HEK293 (cell line): ENCODE measurements around the gene ACSL3.

Experiments
- CTCF ChIA-PET: fragments of 350-600 bp; formaldehyde crosslinking; extraction: SDS; loops from one replicate; lab custom pipeline; 2021; ENCODE audit warnings: antibody characterized with exemption; lab: Yijun Ruan, JAX
- POLR2A ChIA-PET: fragments of 300-600 bp; formaldehyde crosslinking; extraction: SDS; loops from one replicate; lab custom pipeline; 2020; ENCODE audit warnings: antibody characterized with exemption, inconsistent platforms; lab: Yijun Ruan, JAX
- H3K27ac ChIP-seq: fragments of 200-500 bp; sonication (Bioruptor generic); 2 replicates; pipeline ENCODE4 v1.5.1; 2014; ENCODE audit warnings: low read depth, low read length, control low read depth, inconsistent platforms; ENCODE audit errors: extremely low read depth
- H3K36me3 ChIP-seq, 2 experiments: fragments of 200-500 bp in 1 of 2; sonication (Bioruptor generic) in 1 of 2; 1 replicate in 1 of 2; 2 replicates in 1 of 2; pipeline ENCODE4 v1.5.1; 2014 to 2017; ENCODE audit warnings: inconsistent platforms in 2 of 2, low read length in 2 of 2; ENCODE audit not compliant: control insufficient read depth in 2 of 2, insufficient read depth in 1 of 2
- H3K4me1 ChIP-seq: fragments of 200-500 bp; sonication (Bioruptor generic); 2 replicates; pipeline ENCODE4 v1.5.1; 2014; ENCODE audit warnings: mild to moderate bottlenecking, low read length, inconsistent platforms; ENCODE audit not compliant: control insufficient read depth, insufficient read depth
- H3K4me3 ChIP-seq: 2 replicates; pipeline ENCODE4 v1.5.1; 2011; ENCODE audit warnings: low read depth, mild to moderate bottlenecking, control low read depth, low read length, moderate library complexity
- H3K9me3 ChIP-seq: fragments of 200-500 bp; sonication (Bioruptor generic); 2 replicates; pipeline ENCODE4 v1.5.1; 2014; ENCODE audit warnings: low read depth, low read length, inconsistent platforms; ENCODE audit not compliant: control insufficient read depth, insufficient read depth
- GLIS1 ChIP-seq: fragments of 450-650 bp; formaldehyde crosslinking; IDR thresholded peaks from 2 replicates; pipeline ENCODE4 v1.5.1; 2016; ENCODE audit warnings: missing biosample characterization, missing genetic modification characterization
- GLIS2 ChIP-seq: fragments of 450-650 bp; formaldehyde crosslinking; IDR thresholded peaks from 2 replicates; pipeline ENCODE4 v1.5.1; 2016; ENCODE audit warnings: missing biosample characterization, missing genetic modification characterization
- PRDM1 ChIP-seq: fragments of 450-650 bp; formaldehyde crosslinking; IDR thresholded peaks from 2 replicates; pipeline ENCODE4; 2016; ENCODE audit warnings: missing biosample characterization, missing genetic modification characterization
- SP2 ChIP-seq: fragments of 450-650 bp; formaldehyde crosslinking; IDR thresholded peaks from 2 replicates; pipeline ENCODE4 v1.5.1; 2016; ENCODE audit warnings: missing biosample characterization, missing genetic modification characterization
- SP7 ChIP-seq: fragments of 450-650 bp; formaldehyde crosslinking; IDR thresholded peaks from 2 replicates; pipeline ENCODE4 v1.5.1; 2016; ENCODE audit warnings: missing biosample characterization, missing genetic modification characterization
- TRIM28 ChIP-seq: IDR thresholded peaks from 2 replicates; pipeline ENCODE4 v1.6.1; 2011; ENCODE audit warnings: low read length, control low read depth, borderline replicate concordance
- ZNF114 ChIP-seq: fragments of 450-650 bp; formaldehyde crosslinking; IDR thresholded peaks from 2 replicates; pipeline ENCODE4 v1.5.0; 2017; ENCODE audit warnings: missing biosample characterization, missing genetic modification characterization
- ZNF138 ChIP-seq: fragments of 450-650 bp; formaldehyde crosslinking; IDR thresholded peaks from 2 replicates; pipeline ENCODE4 v1.5.1; 2016; ENCODE audit warnings: missing biosample characterization, missing genetic modification characterization, borderline replicate concordance
- ZNF266 ChIP-seq: fragments of 450-650 bp; formaldehyde crosslinking; IDR thresholded peaks from 2 replicates; pipeline ENCODE4 v1.5.1; 2016; ENCODE audit warnings: missing biosample characterization, missing genetic modification characterization, low read depth
- ZNF280C ChIP-seq: fragments of 450-650 bp; formaldehyde crosslinking; IDR thresholded peaks from 2 replicates; pipeline ENCODE4 v1.5.1; 2016; ENCODE audit warnings: missing biosample characterization, missing genetic modification characterization
- ZNF311 ChIP-seq: fragments of 450-650 bp; formaldehyde crosslinking; IDR thresholded peaks from 2 replicates; pipeline ENCODE4 v1.5.1; 2017; ENCODE audit warnings: missing biosample characterization, missing genetic modification characterization, borderline replicate concordance
- ZNF335 ChIP-seq: fragments of 450-650 bp; formaldehyde crosslinking; conservative IDR thresholded peaks from 2 replicates; pipeline ENCODE4 v1.5.1; 2016; ENCODE audit warnings: missing biosample characterization, missing genetic modification characterization
- ZNF37A ChIP-seq: fragments of 450-650 bp; IDR thresholded peaks from 2 replicates; pipeline ENCODE4 v1.5.1; 2018; ENCODE audit warnings: missing biosample characterization, missing genetic modification characterization
- ZNF501 ChIP-seq: fragments of 450-650 bp; formaldehyde crosslinking; IDR thresholded peaks from 2 replicates; pipeline ENCODE4 v1.5.1; 2016; ENCODE audit warnings: missing biosample characterization, missing genetic modification characterization
- ZNF549 ChIP-seq: fragments of 450-650 bp; IDR thresholded peaks from 2 replicates; pipeline ENCODE4 v1.5.1; 2018; ENCODE audit warnings: missing biosample characterization, missing genetic modification characterization, mild to moderate bottlenecking, inconsistent platforms, moderate library complexity
- ZNF585B ChIP-seq: fragments of 450-650 bp; formaldehyde crosslinking; IDR thresholded peaks from 2 replicates; pipeline ENCODE4 v1.5.1; 2016; ENCODE audit warnings: missing biosample characterization, missing genetic modification characterization
- ZNF654 ChIP-seq: fragments of 450-650 bp; formaldehyde crosslinking; IDR thresholded peaks from 2 replicates; pipeline ENCODE4 v1.5.1; 2016; ENCODE audit warnings: low read depth, missing biosample characterization, missing genetic modification characterization
- ZNF660 ChIP-seq: fragments of 450-650 bp; IDR thresholded peaks from 2 replicates; pipeline ENCODE4 v1.5.1; 2018; ENCODE audit warnings: missing biosample characterization, mild to moderate bottlenecking, missing genetic modification characterization
- ZNF837 ChIP-seq: fragments of 450-650 bp; formaldehyde crosslinking; IDR thresholded peaks from 2 replicates; pipeline ENCODE4 v1.5.1; 2016; ENCODE audit warnings: missing biosample characterization, missing genetic modification characterization

ACSL3 gene

GRCh38 chr2:222903234-222904220 lies 42.7 kb downstream of the ACSL3 start:
- H3K4me1 ChIP-seq: 0 out of 2 replicates have a peak, but pooled peaks cover 3% of the 10 kb centered on the region

GRCh38 chr2:222904557-222905258 lies 43.9 kb downstream of the ACSL3 start:
- no peak overlapping the region for H3K27ac ChIP-seq
- ChIA-PET CTCF (interaction anchor here (0.9 to 1.1 kb wide), 3 partner anchors 11 to 198 kb away, joined by 3 to 5 read pairs (median 4); no protein-coding TSS in a partner anchor), POLR2A (interaction anchor here (0.9 kb wide), 1 partner anchor 41 kb away, joined by 4 read pairs; no protein-coding TSS in a partner anchor)
- H3K4me3 ChIP-seq: no peak overlapping the region
- no peaks in the 10 kb centered on the region for H3K9me3 ChIP-seq
- TF ChIP-seq GLIS1: no peak
- TF ChIP-seq ZNF660: no peak
- TF ChIP-seq ZNF311: no peak
- no peak for TF ChIP-seq ZNF138 (tag by site-specific recombination)
- TF ChIP-seq ZNF37A: no peak
- TF ChIP-seq ZNF280C: no peak
- TF ChIP-seq ZNF585B (tag by site-specific recombination): no peak
- TF ChIP-seq PRDM1 (tag by site-specific recombination): no peak
- H3K36me3 ChIP-seq: peaks cover 8 to 12% of the 10 kb centered on the region in 2 experiments; a peak in 2 of 3 replicates
- H3K4me1 ChIP-seq: 0 out of 2 replicates have a peak, but pooled peaks cover 2% of the 10 kb centered on the region

More at GRCh38 chr2:222903234-222904220, 42.7 kb downstream of the ACSL3 start:
- no peaks in the 10 kb centered on the region for H3K9me3 ChIP-seq
- no peak overlapping the region for H3K27ac ChIP-seq
- H3K4me3 ChIP-seq: no peak overlapping the region
- ChIA-PET POLR2A (interaction anchor here (0.9 kb wide), 1 partner anchor 195 kb away, joined by 3 read pairs; no protein-coding TSS in a partner anchor), CTCF (interaction anchor here (0.6 to 4.4 kb wide), 24 partner anchors 9 to 879 kb away, joined by 3 to 26 read pairs (median 4); no protein-coding TSS in a partner anchor)
- TF ChIP-seq ZNF138 (tag by site-specific recombination): no peak
- TF ChIP-seq ZNF501 (tag by site-specific recombination): no peak
- TF ChIP-seq ZNF549 (tag by site-specific recombination): no peak
- TF ChIP-seq ZNF837 (tag by site-specific recombination): no peak
- TF ChIP-seq ZNF660: peak; percentile 59; the same call in 1 of the 2 replicates
- TF ChIP-seq SP2 (tag by site-specific recombination): no peak
- no peak for TF ChIP-seq TRIM28
- TF ChIP-seq GLIS2 (tag by site-specific recombination): no peak
- no peak for TF ChIP-seq ZNF114 (tag by site-specific recombination)
- peak; percentile 57 for TF ChIP-seq ZNF654 (tag by site-specific recombination)
- TF ChIP-seq SP7: no peak
- no peak for TF ChIP-seq ZNF311
- TF ChIP-seq ZNF335: no peak
- peaks cover 3 to 8% of the 10 kb centered on the region in 2 experiments; a peak in 2 of 3 replicates for H3K36me3 ChIP-seq

GRCh38 chr2:222907048-222907447 lies 46.2 kb downstream of the ACSL3 start:
- H3K27ac ChIP-seq: no peak overlapping the region
- no peaks in the 10 kb centered on the region for H3K9me3 ChIP-seq
- ChIA-PET POLR2A (interaction anchor here (0.7 kb wide), 1 partner anchor 198 kb away, joined by 4 read pairs; no protein-coding TSS in a partner anchor), CTCF (interaction anchor here (0.6 to 2.0 kb wide), 3 partner anchors 8 to 199 kb away, joined by 4 to 14 read pairs (median 5); no protein-coding TSS in a partner anchor)
- no peak for TF ChIP-seq ZNF266 (tag by site-specific recombination)
- H3K4me3 ChIP-seq: no peak overlapping the region
- H3K36me3 ChIP-seq: peaks cover 8 to 21% of the 10 kb centered on the region in 2 experiments; a peak in 2 of 3 replicates
- H3K4me1 ChIP-seq: no peaks in the 10 kb centered on the region
